Liver (tissue), 9 donors: ENCODE results near the gene MGA. TPM values are rescaled to one million over a fixed set of nuclear protein-coding genes. Genes with fewer than 3 reads are reported as not detected.

Experiments used
- DNase-seq: peaks from one replicate; pipeline ENCODE4 v3.0.0-alpha.2; 2017; ENCODE audit warnings: low spot score
- H3K27ac ChIP-seq, 2 donors: one replicate each; pipeline ENCODE4 v1.7.0; 2013; ENCODE audit warnings: inconsistent platforms in 2 of 2, low read length in 2 of 2, control low read depth in 1 of 2, low read depth in 1 of 2, mild to moderate bottlenecking in 1 of 2
- H3K27me3 ChIP-seq, 4 donors: one replicate each; pipeline versions ENCODE4 v1.6.1 to v1.7.0; 2013; ENCODE audit warnings: low read length in 3 of 4, inconsistent platforms in 1 of 4, mild to moderate bottlenecking in 1 of 4, moderate library complexity in 1 of 4; ENCODE audit not compliant: control insufficient read depth in 4 of 4, insufficient read depth in 4 of 4
- H3K36me3 ChIP-seq, 4 donors: one replicate each; pipeline versions ENCODE4 v1.6.1 to v1.7.0; 2013; ENCODE audit warnings: low read length in 3 of 4, mild to moderate bottlenecking in 3 of 4, low read depth in 1 of 4, moderate library complexity in 1 of 4; ENCODE audit not compliant: control insufficient read depth in 4 of 4, insufficient read depth in 3 of 4
- H3K4me1 ChIP-seq, 4 donors: one replicate each; pipeline versions ENCODE4 v1.6.1 to v1.7.0; 2013; ENCODE audit warnings: low read length in 3 of 4, mild to moderate bottlenecking in 3 of 4, moderate library complexity in 1 of 4; ENCODE audit not compliant: control insufficient read depth in 4 of 4, insufficient read depth in 4 of 4
- H3K4me3 ChIP-seq, 3 donors: one replicate each; pipeline versions ENCODE4 v1.6.1 to v1.7.0; 2013; ENCODE audit warnings: low read length in 3 of 3, control low read depth in 1 of 3, low read depth in 1 of 3, mild to moderate bottlenecking in 1 of 3
- H3K9ac ChIP-seq, 2 donors: one replicate each; pipeline ENCODE4 v1.7.0; 2013; ENCODE audit warnings: low read length in 2 of 2, mild to moderate bottlenecking in 2 of 2, moderate library complexity in 2 of 2, control low read depth in 1 of 2, low read depth in 1 of 2
- H3K9me3 ChIP-seq, 4 donors: one replicate each; pipeline versions ENCODE4 v1.6.1 to v1.7.0; 2013; ENCODE audit warnings: low read length in 3 of 4; ENCODE audit not compliant: control insufficient read depth in 4 of 4
- ATF3 ChIP-seq: IDR thresholded peaks from 2 replicates; pipeline ENCODE4 v1.6.1; 2016; ENCODE audit warnings: antibody characterized with exemption
- CTCF ChIP-seq: fragments of 150-350 bp; IDR thresholded peaks from 2 replicates; pipeline ENCODE4 v1.5.1; 2017; ENCODE audit warnings: improper control_type of control experiment, low read depth, low read length; ENCODE audit not compliant: missing input control
- EGR1 ChIP-seq, 2 donors: IDR thresholded peaks; 2 replicates each; pipeline ENCODE4 v1.6.1; 2016 to 2018; ENCODE audit warnings: antibody characterized with exemption in 2 of 2, low read depth in 2 of 2
- FOXA1 ChIP-seq: IDR thresholded peaks from 2 replicates; pipeline ENCODE4 v1.6.1; 2016; ENCODE audit warnings: antibody characterized with exemption
- FOXA2 ChIP-seq: IDR thresholded peaks from 2 replicates; pipeline ENCODE4 v1.6.1; 2016; ENCODE audit warnings: antibody characterized with exemption
- GABPA ChIP-seq, 2 donors: IDR thresholded peaks in 1 of 2; conservative IDR thresholded peaks in 1 of 2; 2 replicates each; pipeline ENCODE4 v1.6.1; 2016; ENCODE audit warnings: antibody characterized with exemption in 2 of 2, mild to moderate bottlenecking in 1 of 2, moderate library complexity in 1 of 2
- HNF4A ChIP-seq, 2 donors: conservative IDR thresholded peaks; 2 replicates each; pipeline ENCODE4 v1.6.1; 2016; ENCODE audit warnings: antibody characterized with exemption in 2 of 2, mild to moderate bottlenecking in 2 of 2
- HNF4G ChIP-seq: IDR thresholded peaks from 2 replicates; pipeline ENCODE4 v1.6.1; 2016; ENCODE audit warnings: antibody characterized with exemption
- JUND ChIP-seq, 2 donors: IDR thresholded peaks; 2 replicates each; pipeline ENCODE4 v1.6.1; 2016; ENCODE audit warnings: antibody characterized with exemption in 2 of 2
- MAX ChIP-seq: IDR thresholded peaks from 2 replicates; pipeline ENCODE4 v1.6.1; 2016; ENCODE audit warnings: antibody characterized with exemption
- NR2F2 ChIP-seq: IDR thresholded peaks from 2 replicates; pipeline ENCODE4 v1.6.1; 2016; ENCODE audit warnings: antibody characterized with exemption
- RAD21 ChIP-seq, 2 donors: IDR thresholded peaks; 2 replicates each; pipeline ENCODE4 v1.6.1; 2016; ENCODE audit warnings: antibody characterized with exemption in 2 of 2, mild to moderate bottlenecking in 2 of 2
- REST ChIP-seq: IDR thresholded peaks from 2 replicates; pipeline ENCODE4 v1.6.1; 2016; ENCODE audit warnings: antibody characterized with exemption, mild to moderate bottlenecking
- RXRA ChIP-seq, 2 donors: IDR thresholded peaks; 2 replicates each; pipeline ENCODE4 v1.6.1; 2017 to 2018; ENCODE audit warnings: antibody characterized with exemption in 2 of 2, mild to moderate bottlenecking in 1 of 2
- SP1 ChIP-seq: IDR thresholded peaks from 2 replicates; pipeline ENCODE4 v1.6.1; 2018; ENCODE audit warnings: antibody characterized with exemption, mild to moderate bottlenecking
- TAF1 ChIP-seq: conservative IDR thresholded peaks from 2 replicates; pipeline ENCODE4 v1.6.1; 2016; ENCODE audit warnings: antibody characterized with exemption, mild to moderate bottlenecking
- YY1 ChIP-seq: IDR thresholded peaks from 2 replicates; pipeline ENCODE4 v1.6.1; 2016; ENCODE audit warnings: antibody characterized with exemption, mild to moderate bottlenecking
- ZBTB33 ChIP-seq: IDR thresholded peaks from 2 replicates; pipeline ENCODE4 v1.6.1; 2016; ENCODE audit warnings: antibody characterized with exemption
- WGBS: extraction: QIAGEN DNeasy Blood & Tissue Kit; methylation state at CpG from one replicate; pipeline ENCODE4 v1.1.7; 2013; 5-methylcytosine and 5-hydroxymethylcytosine counted together
- polyA plus RNA-seq, 2 donors: library from polyadenylated mRNA; stranded (reverse) in 1 of 2; unstranded in 1 of 2; fragments of 200-250 nt in 1 of 2; fragments of >200 nt in 1 of 2; fragmentation: Nextera tagmentation in 1 of 2; extraction: Ambion mirVana in 1 of 2; gene quantifications; one replicate each; pipeline versions ENCODE4 v1.2.1 to v1.2.3, GENCODE V29; 2013 to 2015
- total RNA-seq, 2 donors: library from RNA; depleted of rRNA; stranded (reverse); fragments of >200 nt; gene quantifications; one replicate each; pipeline ENCODE4 v1.2.3, GENCODE V29; 2014
- donor health status: healthy.
- donor health status: healthy.
- donor health status: healthy.
- donor health status: healthy.
- donor health status: healthy.

The MGA gene
- total and polyA plus RNA-seq, 4 donors: 2.1 to 33.5 (median 13.2) TPM

- no peaks in the 10 kb centered on the region for H3K27me3 ChIP-seq
- no peaks in the 10 kb centered on the region for H3K36me3 ChIP-seq
- no peak overlapping the region for H3K9ac ChIP-seq
- H3K4me1 ChIP-seq: peaks cover 0 to 14% (median 9%) of the 10 kb centered on the region in 4 donors
- TF ChIP-seq NR2F2 (no peak), GABPA (IDR thresholded peaks at IDR 0.05 in 1 of 2, conservative IDR thresholded peaks at IDR 0.05 in 1 of 2) (no peak), REST (no peak), EGR1 (IDR thresholded peaks at IDR 0.05; ENCODE audit: low read depth in 2 of 2) (no peak), YY1 (no peak), HNF4A (conservative IDR thresholded peaks at IDR 0.05) (no peak), CTCF (no peak), JUND (IDR thresholded peaks at IDR 0.05) (no peak), FOXA2 (no peak), RAD21 (IDR thresholded peaks at IDR 0.05) (no peak), RXRA (IDR thresholded peaks at IDR 0.05) (no peak), SP1 (no peak), ATF3 (no peak), ZBTB33 (no peak), FOXA1 (no peak)
- H3K9me3 ChIP-seq: no peaks in the 10 kb centered on the region
- 90% methylated on average over 4 of the region's 4 CpGs for WGBS
- peak overlapping the region in 1 of 2 donors; percentile 11 for H3K27ac ChIP-seq
- DNase-seq: no peak
- no peak overlapping the region for H3K4me3 ChIP-seq
Observed at GRCh38 chr15:41779662-41780157, 119.5 kb downstream of the MGA start.

GRCh38 chr15:41780266-41780665 is 120.1 kb downstream of the MGA start:
- Histone ChIP-seq H3K4me1 (peaks cover 0 to 8% (median 4%) of the 10 kb centered on the region in 4 donors), H3K4me3 (no peak overlapping the region), H3K9ac (no peak overlapping the region), H3K27ac (peak overlapping the region in 1 of 2 donors; percentile 11), H3K27me3 (no peaks in the 10 kb centered on the region), H3K9me3 (no peaks in the 10 kb centered on the region), H3K36me3 (no peaks in the 10 kb centered on the region)
- no peak for DNase-seq
- WGBS: 62% methylated on average over 2 of the region's 2 CpGs
- no peak for TF ChIP-seq GABPA (IDR thresholded peaks at IDR 0.05 in 1 of 2, conservative IDR thresholded peaks at IDR 0.05 in 1 of 2)
- TF ChIP-seq YY1: no peak
- TF ChIP-seq SP1: no peak
- no peak for TF ChIP-seq FOXA1
- TF ChIP-seq RAD21 (IDR thresholded peaks at IDR 0.05): no peak
- TF ChIP-seq CTCF: no peak
- TF ChIP-seq MAX: no peak
- no peak for TF ChIP-seq FOXA2
- no peak for TF ChIP-seq NR2F2
- TF ChIP-seq TAF1: no peak
- no peak for TF ChIP-seq JUND (IDR thresholded peaks at IDR 0.05)
- TF ChIP-seq HNF4G: no peak
- no peak for TF ChIP-seq ATF3
- TF ChIP-seq EGR1 (IDR thresholded peaks at IDR 0.05; ENCODE audit: low read depth in 2 of 2): no peak
